SW480 (cell line): ENCODE measurements around the gene GDPD5.

ENCODE experiments used
- DNase-seq: peaks from one replicate; pipeline ENCODE4 v3.0.0-alpha.2; 2016; ENCODE audit warnings: low spot score

GDPD5 gene

DNA sequence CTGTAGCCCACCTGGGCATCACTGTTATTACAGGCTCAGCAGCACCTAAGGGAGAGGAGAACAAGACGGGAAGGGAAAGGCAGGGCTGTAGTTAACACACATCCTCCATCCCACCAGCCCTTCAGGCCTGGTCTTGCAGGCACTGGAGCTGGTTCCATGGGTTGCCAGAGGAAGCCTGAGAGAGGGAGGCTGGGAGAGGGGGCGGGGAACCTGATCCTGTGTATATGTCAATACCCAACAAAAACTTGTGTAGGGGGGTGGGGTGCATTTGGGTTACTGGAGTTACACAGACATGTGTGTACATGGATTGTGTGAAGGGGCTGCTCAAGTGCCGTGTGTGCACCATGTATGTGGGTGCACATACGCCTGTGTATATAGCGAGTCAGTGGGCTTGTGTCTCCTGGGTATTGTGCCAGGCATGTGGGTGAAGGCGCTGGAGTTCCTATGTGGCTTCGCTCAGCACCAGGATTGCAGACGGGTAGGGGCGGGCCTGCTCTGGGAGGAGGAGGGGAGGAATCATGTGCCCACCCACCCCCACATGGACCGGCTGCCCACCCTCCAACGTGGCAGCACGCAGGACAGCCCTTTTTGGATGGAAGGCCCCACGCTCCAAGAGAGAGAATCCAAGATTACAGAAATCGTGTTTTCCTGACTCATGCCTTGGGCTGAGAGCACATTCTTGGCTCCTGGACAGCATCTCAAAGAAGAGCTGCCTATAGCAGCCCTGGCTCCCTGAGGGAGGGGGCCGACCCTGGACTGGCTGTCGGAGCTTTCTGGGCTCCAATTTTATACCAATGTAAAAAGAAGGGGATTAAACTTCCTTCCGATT is 32.1 kb upstream of the GDPD5 start:
- no peak for DNase-seq

DNA sequence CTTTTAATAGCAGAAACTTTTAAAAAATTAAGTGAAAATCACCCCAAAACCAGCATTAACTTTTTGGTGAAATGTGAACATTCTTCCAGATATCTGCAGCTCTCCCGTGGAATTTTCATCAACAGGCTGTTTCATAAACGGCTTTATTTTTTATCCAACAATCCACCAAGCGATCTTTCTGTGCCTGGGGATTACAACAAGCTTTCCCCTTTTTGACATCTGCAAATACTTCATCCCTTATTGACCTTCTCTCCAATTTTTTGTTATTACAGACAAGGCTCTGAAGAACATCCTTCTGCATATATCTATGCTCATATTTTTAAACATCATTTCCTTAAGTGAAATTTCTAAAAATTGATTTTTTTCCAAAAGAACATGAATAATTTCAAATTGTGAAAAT is 30.5 kb upstream of the GDPD5 start:
- no peak for DNase-seq

DNA sequence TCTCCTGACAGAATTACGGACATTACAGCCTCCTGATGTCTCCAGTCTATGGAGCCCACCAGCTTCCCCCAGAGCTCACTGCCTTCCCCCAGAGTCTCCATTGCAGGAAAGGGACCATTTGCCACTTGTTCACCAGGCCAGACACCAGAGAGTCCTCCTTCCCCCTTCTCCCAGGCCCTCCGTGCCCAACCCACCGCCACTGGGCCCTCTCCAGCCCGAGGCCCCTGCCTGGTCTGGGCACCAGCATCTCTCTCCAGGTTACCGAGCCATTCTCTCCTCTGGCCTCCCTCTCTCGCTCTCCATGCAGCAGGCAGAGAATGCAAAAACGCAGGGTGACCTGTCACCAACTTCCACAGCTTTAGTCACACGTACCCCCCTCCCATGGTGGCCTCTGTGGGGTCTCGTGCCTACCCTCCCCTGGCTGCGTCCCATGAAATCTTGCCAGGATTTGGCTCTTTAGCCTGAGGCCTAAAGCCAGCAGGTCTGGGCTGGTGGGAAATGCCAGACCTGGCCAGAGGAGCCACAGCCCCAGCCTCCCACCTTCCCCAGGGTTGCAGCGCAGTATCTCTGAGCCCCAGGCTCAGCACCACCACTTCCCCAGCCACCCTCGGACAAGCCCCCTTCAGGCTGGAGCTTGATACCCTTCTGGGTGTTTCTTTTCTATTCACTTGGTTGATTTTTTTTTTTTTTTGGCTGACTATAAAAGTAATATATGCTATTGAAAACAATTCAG is 29.5 kb upstream of the GDPD5 start:
- DNase-seq: no peak

DNA sequence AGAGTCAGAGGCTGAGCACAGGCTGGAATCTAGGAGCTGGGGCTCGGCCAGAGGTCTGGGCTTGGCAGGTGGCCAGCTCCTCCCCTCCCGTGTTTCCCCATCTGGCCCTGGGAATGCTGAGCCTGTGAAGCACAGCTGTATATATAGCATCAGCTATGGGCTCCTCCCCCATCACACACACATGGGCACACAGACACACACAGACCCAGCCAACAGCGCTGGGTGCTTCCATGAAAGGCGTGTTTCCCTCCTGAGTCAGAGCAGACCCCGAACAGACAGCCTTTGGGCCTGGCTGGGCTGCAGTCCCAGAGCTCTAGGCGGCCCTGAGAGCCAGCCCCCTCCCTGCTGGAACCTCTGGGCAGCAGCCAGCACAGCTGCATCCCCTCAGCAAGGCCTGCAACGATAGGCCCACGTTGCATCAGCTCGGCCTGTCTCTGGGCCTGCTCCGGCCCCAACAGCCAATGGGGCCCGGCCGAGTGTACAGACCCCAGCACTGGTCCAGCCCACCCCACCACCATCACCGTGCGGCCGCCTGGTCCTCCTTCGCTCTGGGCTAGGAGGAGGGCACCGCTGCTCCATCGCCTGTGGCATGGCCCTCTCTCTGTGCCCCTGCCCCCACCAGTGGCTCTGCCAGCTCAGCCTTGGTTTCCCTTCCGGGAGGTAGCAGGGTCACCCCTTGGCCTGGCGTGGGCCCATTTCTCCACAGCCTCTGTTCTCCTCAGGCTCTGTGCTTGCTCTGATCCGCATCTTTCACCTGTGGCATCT is 28.7 kb upstream of the GDPD5 start:
- peak; percentile 56 for DNase-seq

DNA sequence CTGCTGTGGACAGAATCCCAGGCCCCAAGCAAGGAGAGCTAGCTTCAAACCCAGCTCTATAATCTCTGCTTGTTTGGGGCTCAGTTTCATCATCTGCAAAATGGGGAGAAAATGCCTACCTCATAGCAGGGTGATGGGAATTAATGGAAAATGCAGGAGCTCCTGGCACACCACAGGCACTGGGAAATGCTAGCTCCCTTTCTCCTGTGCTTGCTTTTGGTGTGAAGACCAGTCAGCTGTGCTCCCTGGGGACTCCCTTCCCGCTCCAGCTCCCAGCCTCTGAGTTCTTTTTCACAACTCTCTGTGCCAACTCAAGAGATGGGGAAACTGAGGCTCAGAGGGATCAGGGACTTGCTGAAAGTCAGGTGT is 28.1 kb upstream of the GDPD5 start:
- no peak for DNase-seq

DNA sequence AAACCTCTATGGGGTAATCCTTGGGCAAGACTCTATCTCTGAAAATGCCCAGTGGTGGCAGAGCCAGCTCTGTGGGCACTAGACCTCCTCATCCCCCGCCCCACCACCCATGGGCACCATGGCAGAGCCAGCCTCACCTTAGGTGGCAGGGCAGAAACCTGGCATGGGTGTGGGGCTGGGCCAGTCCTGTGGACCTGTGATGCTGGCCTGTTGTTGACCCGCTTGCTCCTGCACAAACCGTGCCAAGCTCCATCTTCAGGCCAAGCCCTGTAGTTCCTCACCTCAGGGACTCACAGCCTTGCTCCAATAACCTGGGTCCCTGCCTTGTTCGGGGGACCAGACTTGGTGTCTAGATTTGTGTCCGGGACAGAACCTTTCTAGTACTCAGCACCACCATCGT is 27.4 kb upstream of the GDPD5 start:
- DNase-seq: no peak

DNA sequence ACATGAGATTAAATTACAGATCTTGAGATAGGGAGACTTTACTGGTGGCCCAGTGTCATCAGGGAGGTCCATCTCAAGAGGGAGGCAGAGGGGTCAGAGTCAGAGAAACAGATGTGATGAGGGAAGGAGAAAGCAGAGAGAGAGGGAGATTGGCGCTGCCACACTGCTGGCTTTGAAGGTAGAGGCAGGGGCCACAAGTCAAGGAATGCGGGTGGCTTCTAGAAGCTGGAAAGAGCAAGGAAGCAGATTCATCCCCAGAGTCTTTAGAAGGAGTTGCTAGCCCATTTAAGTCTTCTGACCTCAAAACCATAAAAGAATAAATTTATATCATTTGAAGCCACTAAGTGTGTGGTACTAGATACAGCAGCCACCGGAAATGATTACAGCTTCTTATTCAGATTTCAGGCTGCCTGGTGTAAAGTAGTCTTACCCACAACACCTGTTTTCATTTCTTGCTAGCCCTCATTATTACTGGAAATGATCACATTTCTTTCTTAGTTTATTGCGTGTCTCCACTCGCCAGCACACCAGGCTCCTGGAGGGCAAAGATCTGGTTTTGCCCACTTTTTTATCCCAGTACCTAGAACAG is 23.7 kb upstream of the GDPD5 start:
- no peak for DNase-seq

DNA sequence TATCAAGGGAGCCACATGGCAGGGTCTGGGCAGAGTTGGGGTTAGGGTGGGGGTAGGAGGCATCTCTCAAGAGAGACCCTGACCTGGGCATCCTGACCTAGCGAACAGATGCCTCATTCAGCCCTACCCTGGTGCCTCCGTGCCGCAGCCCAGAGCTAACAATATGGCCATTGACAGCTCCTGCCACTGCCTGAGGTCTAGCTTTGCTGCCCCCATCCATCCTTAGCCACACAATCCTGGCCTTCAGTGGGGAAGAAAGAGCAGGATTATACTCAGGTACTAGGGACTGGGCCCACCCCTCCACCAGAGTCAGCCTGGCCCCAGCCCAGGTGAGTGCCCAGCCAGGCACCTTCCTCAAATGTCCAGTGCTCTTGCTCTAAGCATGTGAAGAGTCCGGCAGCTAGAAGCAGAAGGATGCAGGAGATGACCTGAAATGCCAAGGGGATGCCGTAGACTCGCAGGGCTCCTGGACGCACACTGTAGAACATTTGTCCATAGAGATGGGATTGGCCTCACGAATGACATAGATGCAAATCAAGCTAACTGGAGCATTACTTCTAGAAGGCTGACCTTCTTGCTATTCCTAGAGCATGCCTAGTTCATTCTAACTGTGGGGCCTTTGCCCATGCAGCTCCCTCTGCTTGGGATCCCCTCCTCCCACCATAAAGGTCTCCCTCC is 23.0 kb upstream of the GDPD5 start:
- no peak for DNase-seq

DNA sequence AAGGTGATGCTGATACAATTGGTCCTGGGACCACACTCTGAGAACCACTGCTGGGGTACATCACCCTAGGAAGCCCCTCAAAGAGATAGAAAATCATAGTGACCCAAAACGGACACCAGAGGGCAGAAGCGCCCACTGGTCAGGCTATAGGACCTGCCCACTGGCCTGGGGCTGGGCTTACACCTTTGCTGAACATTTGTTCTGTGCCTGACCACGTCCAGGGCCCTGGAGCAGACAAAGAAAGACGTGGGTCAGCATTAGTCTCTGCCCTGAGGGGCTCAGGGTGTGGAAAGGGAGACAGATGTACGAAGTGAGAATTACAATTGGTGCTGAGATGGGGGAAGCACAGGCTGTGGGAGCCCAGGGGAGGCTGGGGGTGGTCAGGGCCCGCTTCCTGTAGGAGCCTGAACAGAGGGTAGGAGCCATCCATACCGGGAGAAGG is 21.9 kb upstream of the GDPD5 start:
- peak; percentile 57 for DNase-seq

DNA sequence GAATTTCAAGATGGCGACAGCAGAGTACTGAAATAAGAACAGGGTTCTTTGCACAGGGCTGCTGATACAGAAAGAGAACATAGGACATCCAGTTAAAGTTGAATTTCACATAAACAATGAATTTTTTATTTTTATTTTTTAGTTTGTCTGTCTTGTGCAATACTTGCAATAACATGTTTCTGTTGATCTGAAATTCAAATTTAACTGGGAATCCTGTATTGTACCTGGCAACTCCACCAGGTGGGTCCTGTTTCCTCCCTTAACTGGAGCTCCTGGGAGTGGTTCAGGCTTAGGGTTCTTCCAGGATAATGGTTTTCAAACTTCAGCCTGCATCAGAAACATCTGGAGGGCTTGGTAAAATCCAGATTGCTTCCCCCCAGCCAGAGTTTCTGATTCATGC is 21.4 kb upstream of the GDPD5 start:
- DNase-seq: no peak

DNA sequence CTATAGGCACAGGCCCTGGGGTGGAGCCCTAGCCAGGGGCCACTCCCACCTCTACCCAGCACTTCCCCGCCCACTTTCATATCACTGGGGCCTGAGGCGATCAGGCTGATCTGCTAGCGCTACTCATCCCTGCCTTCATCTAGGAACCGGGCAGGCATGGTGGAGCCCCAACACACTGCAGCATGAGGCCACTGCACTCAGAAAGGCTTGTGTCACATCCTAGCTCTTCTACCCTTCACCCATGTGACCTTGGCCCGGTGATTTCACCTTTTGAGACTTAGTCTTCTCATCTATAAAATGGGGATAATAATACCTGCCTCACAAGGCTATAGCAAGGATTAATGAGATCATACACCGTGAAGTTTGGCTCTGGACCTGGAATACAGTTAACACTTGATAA is 18.1 kb upstream of the GDPD5 start:
- no peak for DNase-seq

DNA sequence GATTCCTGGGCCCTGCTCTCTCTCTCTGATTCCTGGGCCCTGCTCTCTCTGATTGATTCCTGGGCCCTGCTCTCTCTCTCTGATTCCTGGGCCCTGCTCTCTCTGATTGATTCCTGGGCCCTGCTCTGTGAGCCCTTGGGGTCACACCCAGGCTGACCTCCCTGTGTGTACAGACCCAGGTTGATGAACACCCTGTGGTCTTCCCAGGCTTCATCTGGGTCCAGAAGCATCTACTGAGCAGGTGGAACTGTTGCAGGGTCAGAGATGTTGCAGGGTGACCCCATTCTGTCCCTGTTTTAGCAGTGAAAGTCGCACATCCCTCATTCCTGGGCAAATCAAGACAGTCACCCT is 16.3 kb upstream of the GDPD5 start:
- no peak for DNase-seq

DNA sequence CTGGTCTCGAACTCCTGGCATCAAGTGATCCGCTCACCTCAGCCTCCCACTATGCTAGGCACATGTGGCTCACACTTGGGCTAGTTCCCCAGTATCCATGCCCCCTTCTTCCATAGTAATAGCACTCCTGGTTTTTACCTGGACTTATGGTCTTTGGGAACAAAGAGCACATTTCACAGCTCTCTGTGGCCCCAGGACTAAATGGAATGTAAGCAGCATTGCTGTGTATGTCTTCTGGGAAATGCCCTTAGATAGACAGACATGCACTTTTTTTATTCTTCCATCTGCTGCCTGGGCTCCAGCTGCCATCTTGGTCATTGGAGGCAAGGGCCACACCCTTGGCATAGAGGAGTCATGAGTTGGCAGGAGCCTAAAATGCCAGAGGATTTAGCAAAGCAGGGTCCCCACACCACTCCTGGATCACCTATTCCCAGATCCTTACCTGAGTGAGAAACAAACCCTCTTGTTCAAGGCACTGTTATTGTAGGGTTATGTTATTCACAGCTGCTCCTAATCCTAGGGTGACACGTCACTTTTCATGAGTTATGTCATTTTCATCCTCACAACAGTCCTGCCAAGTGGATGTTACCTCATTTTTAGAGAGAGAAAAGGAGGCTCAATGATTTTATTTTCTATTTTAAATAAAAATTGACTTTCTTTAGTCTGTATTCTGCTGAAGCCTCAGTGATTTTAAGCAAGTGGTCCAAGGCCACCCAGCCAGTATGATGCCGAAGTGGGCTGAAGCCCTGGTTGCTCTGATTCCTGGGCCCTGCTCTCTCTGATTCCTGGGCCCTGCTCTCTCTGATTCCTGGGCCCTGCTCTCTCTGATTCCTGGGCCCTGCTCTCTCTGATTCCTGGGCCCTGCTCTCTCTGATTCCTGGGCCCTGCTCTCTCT is 15.7 kb upstream of the GDPD5 start:
- no peak for DNase-seq

DNA sequence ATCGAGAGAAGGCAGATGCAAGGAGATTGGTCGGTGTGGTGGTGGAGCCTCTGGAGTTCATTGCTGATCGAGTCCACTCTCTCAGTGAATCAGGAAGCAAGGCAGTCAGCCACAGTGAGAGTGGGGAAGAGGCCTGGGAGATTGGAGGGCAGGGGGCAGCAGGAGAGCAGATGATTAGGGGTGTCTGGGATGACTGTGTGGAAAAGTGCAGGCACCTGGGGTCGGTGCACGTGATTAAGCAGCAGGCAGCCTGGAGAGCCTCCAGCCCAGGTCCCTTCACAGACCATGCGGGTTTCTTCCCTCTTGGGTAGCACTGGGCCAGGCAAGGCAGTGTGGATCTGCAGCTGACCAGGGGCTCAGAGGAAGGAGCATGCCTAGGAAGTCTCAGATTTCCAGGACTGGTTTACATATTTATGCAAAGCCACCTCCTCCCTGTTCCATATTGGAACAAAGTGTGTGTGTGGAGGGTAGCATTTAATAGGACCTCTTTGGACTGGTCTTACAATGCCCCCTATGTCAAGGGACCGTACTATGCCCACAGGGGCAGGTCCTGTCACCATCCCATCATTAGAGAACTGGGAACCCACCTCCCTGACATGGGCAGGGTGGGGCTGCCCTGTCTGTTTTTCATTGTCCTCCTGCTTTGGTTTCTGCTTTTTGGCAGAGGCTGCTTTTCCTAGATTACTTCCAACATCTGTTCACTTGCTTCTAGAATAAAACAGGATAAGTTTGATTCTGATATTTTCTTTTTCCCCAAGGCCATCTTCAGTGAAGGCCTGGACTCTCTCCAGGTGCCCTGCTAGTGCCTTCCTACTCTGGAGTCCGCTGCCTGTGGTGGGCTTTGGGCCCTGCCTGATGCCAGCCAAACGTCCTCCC is 14.0 kb upstream of the GDPD5 start:
- DNase-seq: no peak

DNA sequence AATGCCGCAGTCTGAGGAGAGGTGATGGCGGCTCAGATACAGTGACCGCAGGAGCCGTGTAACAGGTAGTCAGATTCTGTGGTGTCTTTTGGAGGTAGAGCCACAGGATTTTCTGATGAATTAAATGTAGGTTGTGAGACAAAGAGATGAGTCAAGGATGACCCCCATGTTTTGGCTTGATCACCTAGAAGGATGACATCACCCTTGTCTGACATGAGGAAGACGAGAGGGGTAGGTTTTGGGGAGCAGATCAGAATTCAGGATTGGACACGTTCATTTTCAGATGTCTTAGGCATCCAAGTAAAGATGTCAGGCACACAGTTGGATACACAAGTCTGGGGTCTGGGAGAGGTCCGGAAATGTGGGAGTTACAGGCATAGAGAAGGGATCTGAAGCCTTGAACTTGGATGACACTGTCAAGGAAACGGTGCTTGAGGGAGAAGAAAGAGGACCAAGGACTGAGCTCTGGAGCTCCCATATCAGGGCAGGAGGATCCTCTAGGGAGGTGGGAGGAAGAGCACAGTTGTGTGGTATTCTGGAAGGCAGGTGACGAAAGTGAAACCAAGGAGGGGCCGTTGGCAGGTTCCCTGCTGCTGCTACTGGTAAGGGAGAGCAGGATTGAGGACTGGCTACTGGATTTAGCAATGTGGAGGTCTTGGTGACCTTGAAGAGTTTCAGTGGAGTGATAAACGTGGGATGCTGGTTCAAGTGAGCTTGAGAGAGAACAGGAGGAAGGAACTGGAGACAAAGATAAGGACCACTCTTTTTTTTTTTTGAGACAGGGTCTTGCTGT is 12.6 kb upstream of the GDPD5 start:
- no peak for DNase-seq

DNA sequence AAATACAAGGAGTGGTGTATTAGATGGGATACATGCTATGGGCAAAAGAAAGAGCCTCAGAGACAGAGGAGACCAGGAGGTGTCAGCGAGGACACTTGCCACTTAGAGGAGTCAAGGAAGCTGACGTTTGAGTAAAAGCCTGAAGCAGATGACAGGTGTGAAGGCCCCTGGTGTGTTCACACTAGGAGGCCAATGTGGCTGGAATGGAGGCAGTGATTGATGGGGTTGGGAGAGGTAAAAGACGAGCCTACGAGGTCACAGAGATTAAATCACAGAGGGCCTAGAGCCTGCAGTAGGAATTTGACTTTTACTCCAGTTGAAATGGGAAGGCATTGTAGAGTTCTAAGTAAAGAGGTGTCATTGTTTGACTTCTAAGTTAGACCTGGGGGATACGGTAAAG is 12.0 kb upstream of the GDPD5 start:
- DNase-seq: no peak

DNA sequence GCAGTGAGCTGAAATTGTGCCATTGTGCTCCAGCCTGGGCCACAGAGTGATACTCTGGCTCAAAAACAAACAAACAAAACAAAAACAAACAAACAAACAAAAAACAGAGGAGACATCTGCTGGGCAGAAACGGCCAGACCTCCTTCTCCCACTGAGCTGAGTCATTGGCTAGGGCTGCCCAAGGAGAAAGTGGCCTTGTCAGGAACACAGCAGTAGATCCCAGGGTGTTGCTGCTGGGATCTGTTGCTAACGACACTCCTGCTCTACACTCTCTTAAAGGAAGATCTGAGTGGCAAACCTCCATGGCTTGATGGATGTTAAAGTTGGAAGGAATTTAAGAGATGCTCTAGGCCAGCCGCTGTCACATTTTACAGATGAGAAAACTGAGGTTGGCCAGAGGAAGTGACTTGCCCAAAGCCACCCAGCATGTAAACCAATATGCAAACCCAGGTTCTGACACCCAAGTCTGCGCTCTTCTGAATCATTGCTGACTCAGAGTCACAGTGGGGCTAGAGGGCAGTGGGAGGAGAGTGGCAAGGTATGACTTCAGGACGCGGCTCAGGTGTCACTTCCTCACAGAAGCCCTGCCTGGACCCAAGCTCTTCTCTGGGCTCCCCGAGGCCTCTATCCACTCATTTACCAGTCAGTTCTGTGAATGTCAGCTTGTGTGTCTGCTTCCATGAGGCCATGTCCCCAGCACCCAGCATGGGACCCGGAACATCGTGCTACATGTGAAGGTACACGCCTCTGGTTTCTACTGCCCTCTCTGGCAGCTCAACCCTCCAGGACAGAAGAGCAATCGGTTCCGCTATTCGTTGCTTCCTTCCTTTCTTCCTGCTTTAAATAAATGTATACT is 11.3 kb upstream of the GDPD5 start:
- DNase-seq: no peak

DNA sequence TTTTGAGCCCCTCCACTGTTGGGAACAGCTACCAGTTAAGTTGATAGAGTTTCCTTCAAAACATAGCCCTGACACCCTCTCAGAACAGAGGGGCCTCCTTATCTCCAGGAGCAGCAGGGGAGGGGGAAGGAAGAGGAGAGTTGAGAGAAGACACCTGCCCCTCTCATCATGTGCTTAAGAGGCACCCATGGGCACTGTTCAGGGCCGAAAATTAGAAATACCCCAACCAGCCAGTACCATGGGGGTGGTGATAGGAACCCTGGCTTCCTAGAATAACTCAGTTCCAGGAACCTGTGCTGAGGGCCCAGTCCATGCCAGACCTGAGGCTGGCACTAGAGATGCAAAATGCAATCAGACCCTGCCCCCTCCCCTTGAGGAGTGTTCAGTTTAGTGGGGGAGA is 9.3 kb upstream of the GDPD5 start:
- DNase-seq: no peak
